LNCAP (cell line): ENCODE data around the gene BAG3.

Experiments
- TF ChIP-seq, protein P1 (sequence below): fragments of 450-650 bp; IDR thresholded peaks from 2 replicates; pipeline ENCODE4 v1.5.1; 2017; ENCODE audit warnings: mild to moderate bottlenecking

Gene BAG3

DNA sequence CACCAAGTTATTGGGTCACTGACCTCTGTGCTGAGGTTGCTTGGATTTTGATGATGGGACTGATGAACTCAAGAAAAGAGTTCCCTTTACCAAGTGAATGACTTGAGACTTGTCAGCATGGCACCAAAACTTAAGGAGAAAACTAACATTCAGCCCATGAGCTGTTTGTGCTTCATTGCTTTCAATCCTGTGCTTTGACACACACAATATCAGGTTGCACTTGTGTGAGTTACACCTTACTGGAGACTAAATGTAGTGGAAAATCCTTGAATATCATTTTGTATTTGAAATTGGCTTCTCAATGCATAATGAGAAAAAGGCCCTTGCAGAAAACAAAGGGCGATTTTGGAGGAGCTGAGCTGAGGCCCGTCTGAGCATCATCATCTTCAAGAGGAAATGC is 2.7 kb downstream of the BAG3 start:
- TF ChIP-seq, protein P1, sequence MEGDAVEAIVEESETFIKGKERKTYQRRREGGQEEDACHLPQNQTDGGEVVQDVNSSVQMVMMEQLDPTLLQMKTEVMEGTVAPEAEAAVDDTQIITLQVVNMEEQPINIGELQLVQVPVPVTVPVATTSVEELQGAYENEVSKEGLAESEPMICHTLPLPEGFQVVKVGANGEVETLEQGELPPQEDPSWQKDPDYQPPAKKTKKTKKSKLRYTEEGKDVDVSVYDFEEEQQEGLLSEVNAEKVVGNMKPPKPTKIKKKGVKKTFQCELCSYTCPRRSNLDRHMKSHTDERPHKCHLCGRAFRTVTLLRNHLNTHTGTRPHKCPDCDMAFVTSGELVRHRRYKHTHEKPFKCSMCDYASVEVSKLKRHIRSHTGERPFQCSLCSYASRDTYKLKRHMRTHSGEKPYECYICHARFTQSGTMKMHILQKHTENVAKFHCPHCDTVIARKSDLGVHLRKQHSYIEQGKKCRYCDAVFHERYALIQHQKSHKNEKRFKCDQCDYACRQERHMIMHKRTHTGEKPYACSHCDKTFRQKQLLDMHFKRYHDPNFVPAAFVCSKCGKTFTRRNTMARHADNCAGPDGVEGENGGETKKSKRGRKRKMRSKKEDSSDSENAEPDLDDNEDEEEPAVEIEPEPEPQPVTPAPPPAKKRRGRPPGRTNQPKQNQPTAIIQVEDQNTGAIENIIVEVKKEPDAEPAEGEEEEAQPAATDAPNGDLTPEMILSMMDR = no peak

DNA sequence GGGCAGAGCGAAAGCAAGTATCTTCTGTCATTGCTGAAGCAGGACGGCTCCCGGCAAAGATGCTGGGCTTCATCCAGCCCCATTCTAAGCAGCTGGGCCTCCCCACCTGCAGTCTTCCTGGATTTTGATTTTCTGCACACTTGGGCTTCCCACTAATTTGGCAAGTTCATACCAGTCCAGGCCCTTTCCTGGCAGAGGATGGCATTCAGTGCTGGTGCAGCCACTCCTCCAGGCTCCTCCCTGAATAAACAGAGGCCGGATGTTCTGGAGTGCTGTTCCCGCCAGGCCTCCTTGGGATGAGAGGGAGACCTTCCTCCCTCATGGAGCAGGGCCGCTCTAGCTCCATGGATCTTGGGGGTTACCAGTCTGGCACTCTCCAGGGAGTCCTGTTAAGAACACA is 3.4 kb downstream of the BAG3 start:
- TF ChIP-seq, protein P1 = no peak

DNA sequence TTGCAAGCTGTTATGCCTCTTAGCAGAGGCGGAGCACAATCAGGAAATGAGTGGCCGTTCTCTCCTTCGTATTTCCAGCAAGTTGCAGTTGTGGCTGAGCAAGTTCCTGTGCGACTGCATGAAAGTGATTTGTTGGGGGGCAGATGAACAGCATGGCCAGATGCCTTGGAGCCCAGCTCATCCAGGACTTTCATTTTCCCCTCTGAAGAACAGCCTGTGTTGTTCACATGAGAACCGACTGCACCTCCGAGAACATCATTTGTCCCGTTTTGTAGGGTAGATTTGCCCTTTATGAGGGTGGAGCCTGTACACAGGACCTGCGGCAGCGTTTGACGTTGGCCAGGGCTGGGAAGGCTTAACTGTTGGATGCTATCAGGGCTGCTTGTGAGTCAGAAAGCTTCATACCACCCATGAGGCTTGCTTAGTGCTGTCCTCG is 4.4 kb downstream of the BAG3 start:
- TF ChIP-seq, protein P1 = no peak

DNA sequence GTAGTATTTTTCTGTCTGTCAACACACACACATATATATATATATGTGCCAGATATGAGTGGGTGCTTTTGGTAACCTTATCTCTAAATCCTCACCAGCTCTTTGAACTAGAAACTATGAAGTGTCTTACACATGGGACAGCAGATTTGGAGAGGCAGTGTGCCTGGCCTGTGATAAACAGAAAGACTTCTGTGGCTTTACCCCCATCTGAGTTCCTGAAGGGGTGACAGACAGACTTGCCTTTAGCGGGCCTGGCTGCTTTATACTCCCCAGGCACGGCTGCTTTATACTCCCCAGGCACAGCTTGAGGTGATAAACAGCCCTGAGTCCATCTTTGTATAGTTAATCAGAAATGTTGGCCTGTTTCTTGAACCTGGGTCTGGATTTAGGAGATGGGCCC is 5.6 kb downstream of the BAG3 start:
- TF ChIP-seq, protein P1 = no peak

DNA sequence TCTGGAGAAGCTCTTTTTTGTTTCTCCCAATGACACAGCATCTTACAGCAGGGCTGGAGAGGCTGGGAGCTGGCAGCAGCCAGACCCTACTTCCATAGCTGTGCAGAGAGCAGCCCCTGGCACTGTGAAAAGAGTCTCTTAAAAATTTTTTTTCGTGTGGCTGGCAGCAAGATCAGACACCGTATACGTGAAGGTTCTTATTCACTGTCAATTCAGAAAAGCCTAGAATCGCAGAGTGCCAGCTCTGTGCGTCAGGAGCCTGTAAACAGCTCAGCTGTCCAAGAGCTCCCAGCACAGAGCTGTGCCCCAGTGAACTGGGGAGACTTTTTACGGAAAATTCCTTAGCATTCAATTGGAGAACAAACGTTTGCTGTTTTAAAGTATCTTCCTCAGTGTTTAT is 6.5 kb downstream of the BAG3 start:
- TF ChIP-seq, protein P1 = no peak

DNA sequence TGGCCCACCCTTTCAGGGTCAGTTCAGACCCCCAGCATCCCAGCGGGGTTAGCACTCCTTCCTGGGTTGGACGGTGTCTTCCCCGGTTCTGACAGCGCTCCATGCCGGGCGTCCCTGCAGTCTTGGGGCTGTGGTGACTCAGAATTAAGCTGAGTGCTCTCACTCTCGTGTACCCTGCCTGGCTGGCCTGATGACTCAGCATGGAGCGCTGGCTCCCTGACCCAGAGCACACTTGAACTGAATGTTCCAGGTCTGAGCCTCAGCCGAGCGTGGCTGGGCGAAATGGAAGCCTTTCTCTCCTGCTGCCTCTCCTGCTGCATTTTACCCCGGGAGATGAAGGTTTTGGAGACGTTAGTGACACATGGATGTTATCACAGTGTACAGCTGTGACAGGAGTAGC is 7.1 kb downstream of the BAG3 start:
- TF ChIP-seq, protein P1 = no peak

DNA sequence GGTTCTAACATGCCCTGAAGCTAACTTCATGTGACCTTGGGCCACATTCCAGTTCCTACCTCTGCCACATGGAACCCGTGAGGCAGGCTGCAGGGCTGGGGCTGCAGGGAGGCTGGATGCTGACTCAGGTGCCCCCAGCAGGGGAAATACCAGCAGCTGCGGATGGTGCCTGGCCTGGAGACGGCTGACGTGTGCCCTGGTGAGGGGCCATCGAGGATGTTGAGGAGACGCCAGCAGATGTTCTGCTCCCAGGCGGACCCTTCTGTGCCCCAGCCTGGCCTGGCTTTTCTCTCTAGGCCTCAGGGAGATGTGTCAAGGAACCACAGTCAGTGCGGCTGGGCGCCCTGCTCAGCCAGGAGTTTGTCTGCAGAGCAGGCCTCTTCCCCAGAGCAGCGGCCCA is 8.8 kb downstream of the BAG3 start:
- TF ChIP-seq, protein P1 = no peak

DNA sequence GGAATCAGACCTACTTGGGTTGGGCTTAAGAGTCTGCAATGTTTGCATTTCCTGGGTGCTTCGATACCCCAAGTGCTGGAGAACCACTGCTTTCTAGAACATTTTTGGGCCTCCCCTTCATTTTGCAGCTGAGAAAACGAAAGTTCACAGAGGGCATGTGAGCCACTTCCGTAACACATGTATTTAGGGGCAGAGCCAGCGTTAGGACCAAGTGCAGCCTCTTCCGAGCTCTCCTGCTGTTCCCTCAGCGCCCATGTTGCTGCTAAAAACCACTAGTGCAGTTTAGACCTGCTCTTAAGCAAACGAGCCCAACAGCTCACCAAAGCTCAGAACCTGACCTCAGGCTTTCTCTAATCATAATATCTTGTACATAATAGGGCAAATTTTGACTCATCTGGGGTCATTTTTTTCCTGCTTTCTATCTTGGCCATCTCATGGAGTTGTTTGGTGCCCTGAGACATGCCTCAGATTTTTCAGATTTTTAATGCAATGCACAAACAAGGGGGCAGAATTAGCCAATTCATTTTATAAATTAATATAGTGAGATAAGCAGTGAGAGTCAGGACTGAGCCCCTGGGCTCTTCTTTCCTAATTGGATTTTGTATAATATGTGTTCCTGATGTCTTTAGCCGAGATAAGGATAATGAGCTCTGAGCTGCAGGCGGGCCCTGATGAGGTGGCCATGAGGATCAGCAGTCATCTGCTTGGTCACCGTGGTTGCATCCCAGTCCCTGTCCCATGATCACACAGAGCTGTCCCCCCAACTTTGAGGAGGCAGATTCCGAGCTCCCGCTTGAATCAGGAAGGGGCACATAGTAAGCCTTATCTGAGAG is 12.9 kb downstream of the BAG3 start:
- TF ChIP-seq, protein P1 = no peak
